Fibroblast of villous mesenchyme (primary cell): ENCODE results near the gene PPP2R2B. TPM values are rescaled to one million over a fixed set of nuclear protein-coding genes. Genes with fewer than 3 reads are reported as not detected.

Source experiments
- DNase-seq: peaks from one replicate; pipeline ENCODE4 v3.0.0-alpha.2; 2010; ENCODE audit warnings: low read depth
- H3K4me3 ChIP-seq: 2 replicates; pipeline ENCODE4 v1.5.1; 2011; ENCODE audit warnings: low read depth, mild to moderate bottlenecking, low read length
- total RNA-seq: library from RNA; depleted of rRNA; stranded (reverse); fragments of >200 nt; gene quantifications from 2 replicates; pipeline ENCODE4 v1.2.3, GENCODE V29; 2012
- TF ChIP-seq, protein P1 (sequence below): IDR thresholded peaks from 2 replicates; pipeline ENCODE4 v1.5.1; 2012; ENCODE audit warnings: low read depth, mild to moderate bottlenecking, low read length; ENCODE audit not compliant: insufficient read depth

PPP2R2B gene
- total RNA-seq, 1 donor: 2.2 TPM

DNA sequence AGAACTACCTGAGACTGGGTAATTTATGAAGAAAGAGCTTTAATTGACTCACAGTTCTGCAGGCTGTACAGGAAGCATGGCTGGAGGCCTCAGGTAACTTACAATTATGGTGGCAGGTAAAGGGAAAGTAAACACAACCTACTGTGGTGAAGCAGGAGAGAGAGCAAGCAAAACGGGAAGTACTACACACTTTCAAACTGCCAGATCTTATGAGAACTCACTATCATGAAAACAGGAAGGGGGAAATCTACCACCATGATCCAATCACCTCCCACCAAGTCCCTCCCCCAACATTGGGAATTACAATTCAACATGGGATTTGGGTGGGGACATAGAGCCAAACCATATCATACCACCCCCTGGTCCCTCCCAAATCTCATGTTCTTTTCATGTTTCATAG lies 303.8 kb downstream of the PPP2R2B start:
- TF ChIP-seq, protein P1, sequence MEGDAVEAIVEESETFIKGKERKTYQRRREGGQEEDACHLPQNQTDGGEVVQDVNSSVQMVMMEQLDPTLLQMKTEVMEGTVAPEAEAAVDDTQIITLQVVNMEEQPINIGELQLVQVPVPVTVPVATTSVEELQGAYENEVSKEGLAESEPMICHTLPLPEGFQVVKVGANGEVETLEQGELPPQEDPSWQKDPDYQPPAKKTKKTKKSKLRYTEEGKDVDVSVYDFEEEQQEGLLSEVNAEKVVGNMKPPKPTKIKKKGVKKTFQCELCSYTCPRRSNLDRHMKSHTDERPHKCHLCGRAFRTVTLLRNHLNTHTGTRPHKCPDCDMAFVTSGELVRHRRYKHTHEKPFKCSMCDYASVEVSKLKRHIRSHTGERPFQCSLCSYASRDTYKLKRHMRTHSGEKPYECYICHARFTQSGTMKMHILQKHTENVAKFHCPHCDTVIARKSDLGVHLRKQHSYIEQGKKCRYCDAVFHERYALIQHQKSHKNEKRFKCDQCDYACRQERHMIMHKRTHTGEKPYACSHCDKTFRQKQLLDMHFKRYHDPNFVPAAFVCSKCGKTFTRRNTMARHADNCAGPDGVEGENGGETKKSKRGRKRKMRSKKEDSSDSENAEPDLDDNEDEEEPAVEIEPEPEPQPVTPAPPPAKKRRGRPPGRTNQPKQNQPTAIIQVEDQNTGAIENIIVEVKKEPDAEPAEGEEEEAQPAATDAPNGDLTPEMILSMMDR: no peak
- DNase-seq: no peak

DNA sequence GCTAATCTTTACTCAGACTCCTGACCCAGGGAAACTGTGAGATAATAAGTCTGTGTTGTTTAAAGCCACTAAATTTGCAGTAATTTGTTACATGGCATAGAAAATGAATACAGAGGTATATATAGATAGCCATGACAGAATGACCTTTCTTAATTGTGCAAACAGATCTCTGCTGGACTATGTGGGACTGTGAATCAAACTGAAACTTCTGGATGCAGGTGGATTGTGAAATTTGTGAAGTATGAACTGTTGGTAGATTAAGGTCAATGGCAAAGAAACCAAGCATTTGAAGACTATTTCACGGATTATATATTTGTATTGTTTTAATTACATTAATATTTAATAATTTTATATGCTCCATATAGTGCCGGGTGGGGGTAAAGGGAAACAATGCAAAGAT lies 310.4 kb downstream of the PPP2R2B start:
- DNase-seq: no peak
- no peak overlapping the region for H3K4me3 ChIP-seq
- TF ChIP-seq, protein P1: no peak

More for the DNA sequence above, 303.8 kb downstream of the PPP2R2B start:
- no peak overlapping the region for H3K4me3 ChIP-seq

DNA sequence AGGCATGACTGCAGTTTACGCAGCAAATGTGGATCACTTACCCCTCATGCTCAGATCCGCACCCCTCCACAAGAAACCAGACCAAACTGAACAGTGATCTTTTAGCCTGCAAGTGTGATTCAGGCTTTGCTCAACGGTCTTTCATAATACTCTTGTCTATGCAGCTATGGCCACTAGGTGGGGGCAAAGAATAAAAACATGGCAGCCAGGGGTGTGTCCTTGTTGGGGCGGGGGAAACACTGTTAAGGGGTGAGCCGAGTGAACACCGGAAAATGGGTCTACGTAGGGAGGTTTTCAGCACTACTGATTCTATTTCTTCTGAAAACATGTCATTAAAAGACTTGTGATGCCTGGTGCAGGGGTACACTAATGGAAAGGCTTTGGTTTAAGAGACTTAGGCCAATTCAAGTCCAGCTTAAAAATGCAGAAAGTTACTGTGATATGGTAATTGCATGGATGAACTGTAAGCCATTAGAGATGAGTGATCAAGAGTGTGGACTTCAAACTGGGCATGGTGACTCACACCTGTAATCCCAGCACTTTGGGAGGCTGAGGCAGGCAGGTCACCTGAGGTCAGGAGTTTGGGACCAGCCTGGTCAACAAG lies 312.7 kb downstream of the PPP2R2B start:
- DNase-seq: peak; percentile 62
- TF ChIP-seq, protein P1: peak; percentile 78
- no peak overlapping the region for H3K4me3 ChIP-seq

DNA sequence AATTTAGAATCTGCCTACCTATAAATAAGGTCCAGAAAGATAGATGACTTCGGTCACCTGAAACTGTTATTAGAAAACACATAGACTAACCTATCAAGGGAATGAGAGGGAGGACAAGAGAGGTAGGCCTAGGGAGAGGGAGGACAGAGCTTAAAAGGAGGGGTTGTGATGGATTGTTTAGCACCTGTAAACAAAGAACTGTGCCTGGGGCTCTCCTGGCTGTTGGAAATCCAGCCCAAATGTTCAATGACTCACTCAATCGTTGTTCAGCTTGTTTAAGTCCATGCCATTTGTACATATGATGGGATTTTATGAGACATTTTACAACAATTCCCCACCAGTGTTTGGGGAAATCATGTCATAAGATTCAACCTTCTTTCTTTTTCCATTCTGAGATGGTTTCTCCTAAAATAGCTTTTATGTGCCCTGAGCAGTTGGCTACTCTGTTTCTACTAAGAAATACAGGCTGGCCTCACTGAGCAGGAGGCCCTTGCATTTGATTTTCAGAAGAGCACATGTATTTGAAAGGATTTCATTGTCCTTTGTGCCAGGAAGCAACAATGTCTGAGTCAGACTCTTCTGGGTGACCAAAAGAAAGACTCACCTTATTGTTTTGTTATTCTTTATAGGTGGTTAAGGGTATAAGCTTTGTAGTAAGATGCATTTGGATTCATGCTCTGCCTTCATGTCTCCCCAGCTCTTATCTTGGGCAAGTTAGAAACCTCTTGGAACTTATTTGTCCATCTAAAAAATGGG lies 314.4 kb downstream of the PPP2R2B start:
- no peak overlapping the region for H3K4me3 ChIP-seq
- TF ChIP-seq, protein P1: no peak
- no peak for DNase-seq

DNA sequence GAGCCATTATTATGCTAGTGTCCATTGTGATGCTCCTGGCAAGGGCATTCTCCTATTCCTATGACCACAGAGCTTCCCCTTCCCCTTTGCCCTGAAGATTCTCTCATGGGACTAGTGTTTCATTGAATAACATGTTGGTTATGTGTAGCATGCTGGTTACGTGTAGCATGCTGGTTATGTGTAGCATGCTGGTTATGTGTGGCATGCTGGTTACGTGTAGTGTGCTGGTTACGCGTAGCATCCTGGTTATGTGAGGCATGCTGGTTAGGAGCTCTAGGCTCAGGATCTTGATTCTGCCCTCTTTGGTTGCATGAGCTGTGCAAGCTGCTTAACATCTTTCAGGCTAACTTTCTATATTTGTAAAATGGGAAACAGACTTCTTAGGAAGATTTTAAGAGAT lies 316.1 kb downstream of the PPP2R2B start:
- DNase-seq: no peak
- no peak overlapping the region for H3K4me3 ChIP-seq
- TF ChIP-seq, protein P1: no peak

DNA sequence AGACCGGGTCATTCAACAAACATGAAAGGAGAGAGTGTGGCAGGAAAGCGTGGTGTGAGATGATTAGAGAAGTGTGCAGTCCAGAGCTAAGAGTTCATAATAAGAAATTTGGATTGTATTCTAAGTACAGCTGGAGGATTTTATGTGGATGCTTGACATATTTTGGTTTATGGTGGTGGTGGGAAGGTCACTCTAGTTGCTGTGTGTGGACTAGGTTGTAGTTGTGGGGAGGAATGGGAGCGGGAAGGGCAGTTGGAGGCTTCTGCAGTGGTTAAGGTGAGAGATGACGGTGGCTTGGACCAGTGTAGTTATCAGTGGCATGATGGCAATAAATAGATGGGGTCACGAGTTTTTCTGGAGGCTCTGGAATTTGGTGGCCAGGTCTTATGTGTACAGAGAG lies 316.8 kb downstream of the PPP2R2B start:
- TF ChIP-seq, protein P1: no peak
- H3K4me3 ChIP-seq: no peak overlapping the region
- peak; percentile 22 for DNase-seq
